DND-41 (cell line): ENCODE data around the gene URB2.

Experiments
- ATAC-seq: fragments of 200-7000 bp; cut with Tn5 transposase; 3 replicates; pipeline ENCODE4 v1.9.1; 2021; ENCODE audit warnings: low read depth; ENCODE audit not compliant: insufficient read depth
- DNase-seq: peaks from one replicate; pipeline ENCODE4 v3.0.0-alpha.2; 2020
- H2AFZ ChIP-seq: 2 replicates; pipeline ENCODE4 v1.6.0; 2012; ENCODE audit warnings: low read depth, low read length
- H3K27ac ChIP-seq: 2 replicates; pipeline ENCODE4 v1.5.1; 2012; ENCODE audit warnings: low read length, inconsistent platforms
- H3K27me3 ChIP-seq: fragments of 200-600 bp; sonication (generic); 2 replicates; pipeline ENCODE4 v1.6.0; 2012; ENCODE audit warnings: low read length, mild to moderate bottlenecking, inconsistent platforms; ENCODE audit not compliant: insufficient read depth, poor library complexity
- H3K36me3 ChIP-seq: 2 replicates; pipeline ENCODE4 v1.5.1; 2012; ENCODE audit warnings: low read length, inconsistent platforms; ENCODE audit not compliant: insufficient read depth
- H3K4me1 ChIP-seq: 2 replicates; pipeline ENCODE4 v1.5.1; 2012; ENCODE audit warnings: mild to moderate bottlenecking, low read length; ENCODE audit not compliant: insufficient read depth
- H3K4me2 ChIP-seq: 2 replicates; pipeline ENCODE4 v1.6.0; 2012; ENCODE audit warnings: mild to moderate bottlenecking, moderate library complexity, low read length, inconsistent platforms; ENCODE audit not compliant: insufficient read depth
- H3K4me3 ChIP-seq, 2 experiments: fragments of 200-600 bp in 1 of 2; shearing (Covaris generic) in 1 of 2; 2 replicates each; pipeline ENCODE4 v1.5.1; 2012 to 2016; ENCODE audit warnings: inconsistent platforms in 2 of 2, low read length in 2 of 2, mild to moderate bottlenecking in 2 of 2, low read depth in 1 of 2, moderate library complexity in 1 of 2
- H3K79me2 ChIP-seq: 2 replicates; pipeline ENCODE4 v1.6.0; 2012; ENCODE audit warnings: low read length, inconsistent platforms; ENCODE audit not compliant: insufficient read depth
- H3K9ac ChIP-seq: 2 replicates; pipeline ENCODE4 v1.6.0; 2012; ENCODE audit warnings: low read depth, mild to moderate bottlenecking, inconsistent platforms, low read length, moderate library complexity
- H3K9me3 ChIP-seq: 2 replicates; pipeline ENCODE4 v1.5.1; 2012; ENCODE audit warnings: low read length, moderate library complexity, mild to moderate bottlenecking, inconsistent platforms; ENCODE audit not compliant: insufficient read depth, severe bottlenecking
- H4K20me1 ChIP-seq: 2 replicates; pipeline ENCODE4 v1.6.0; 2012; ENCODE audit warnings: low read length; ENCODE audit not compliant: insufficient read depth
- EZH2 ChIP-seq: IDR thresholded peaks from 3 replicates; pipeline ENCODE4 v1.6.1; 2012; ENCODE audit warnings: borderline replicate concordance, low read depth, mild to moderate bottlenecking, moderate library complexity, low read length, inconsistent platforms; ENCODE audit not compliant: severe bottlenecking
- TF ChIP-seq, protein P1 (sequence below): IDR thresholded peaks from 2 replicates; pipeline ENCODE4 v1.5.1; 2012; ENCODE audit warnings: borderline replicate concordance, low read length, moderate library complexity, mild to moderate bottlenecking; ENCODE audit not compliant: poor library complexity, severe bottlenecking; ENCODE audit errors: extremely low read depth

URB2 gene

GRCh38 chr1:229607370-229607769 is 18.7 kb upstream of the URB2 start:
- H3K79me2 ChIP-seq: no peaks in the 10 kb centered on the region
- H3K4me1 ChIP-seq: no peaks in the 10 kb centered on the region
- no peak overlapping the region for H3K9ac ChIP-seq
- DNase-seq (no peak), ATAC-seq (no peak)
- H3K4me2 ChIP-seq: no peak overlapping the region
- peaks cover 8% of the 10 kb centered on the region; the same call in 1 of the 2 replicates for H4K20me1 ChIP-seq
- no peak overlapping the region for H3K27ac ChIP-seq
- TF ChIP-seq, protein P1, sequence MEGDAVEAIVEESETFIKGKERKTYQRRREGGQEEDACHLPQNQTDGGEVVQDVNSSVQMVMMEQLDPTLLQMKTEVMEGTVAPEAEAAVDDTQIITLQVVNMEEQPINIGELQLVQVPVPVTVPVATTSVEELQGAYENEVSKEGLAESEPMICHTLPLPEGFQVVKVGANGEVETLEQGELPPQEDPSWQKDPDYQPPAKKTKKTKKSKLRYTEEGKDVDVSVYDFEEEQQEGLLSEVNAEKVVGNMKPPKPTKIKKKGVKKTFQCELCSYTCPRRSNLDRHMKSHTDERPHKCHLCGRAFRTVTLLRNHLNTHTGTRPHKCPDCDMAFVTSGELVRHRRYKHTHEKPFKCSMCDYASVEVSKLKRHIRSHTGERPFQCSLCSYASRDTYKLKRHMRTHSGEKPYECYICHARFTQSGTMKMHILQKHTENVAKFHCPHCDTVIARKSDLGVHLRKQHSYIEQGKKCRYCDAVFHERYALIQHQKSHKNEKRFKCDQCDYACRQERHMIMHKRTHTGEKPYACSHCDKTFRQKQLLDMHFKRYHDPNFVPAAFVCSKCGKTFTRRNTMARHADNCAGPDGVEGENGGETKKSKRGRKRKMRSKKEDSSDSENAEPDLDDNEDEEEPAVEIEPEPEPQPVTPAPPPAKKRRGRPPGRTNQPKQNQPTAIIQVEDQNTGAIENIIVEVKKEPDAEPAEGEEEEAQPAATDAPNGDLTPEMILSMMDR: no peak
- no peak for TF ChIP-seq EZH2
- H3K27me3 ChIP-seq: no peaks in the 10 kb centered on the region
- H3K4me3 ChIP-seq: no peak overlapping the region
- no peak overlapping the region for H2AFZ ChIP-seq
- H3K36me3 ChIP-seq: peaks cover 91% of the 10 kb centered on the region
- no peaks in the 10 kb centered on the region for H3K9me3 ChIP-seq

- Histone ChIP-seq H2AFZ (no peak overlapping the region), H3K79me2 (peaks cover 7% of the 10 kb centered on the region; the same call in 1 of the 2 replicates), H3K4me1 (no peaks in the 10 kb centered on the region), H3K27me3 (no peaks in the 10 kb centered on the region), H3K4me3 (no peak overlapping the region), H3K36me3 (peaks cover 91% of the 10 kb centered on the region), H3K9ac (no peak overlapping the region), H3K4me2 (no peak overlapping the region), H3K9me3 (no peaks in the 10 kb centered on the region), H4K20me1 (peaks cover 8% of the 10 kb centered on the region; the same call in 1 of the 2 replicates), H3K27ac (no peak overlapping the region)
- TF ChIP-seq, protein P1: no peak
- no peak for TF ChIP-seq EZH2
- DNase-seq (no peak), ATAC-seq (no peak)
Measured at GRCh38 chr1:229608590-229608989, 17.5 kb upstream of the URB2 start.

- no peaks in the 10 kb centered on the region for H3K9me3 ChIP-seq
- H3K36me3 ChIP-seq: peaks cover 61% of the 10 kb centered on the region
- no peak for ATAC-seq
- no peak overlapping the region for H3K27ac ChIP-seq
- H4K20me1 ChIP-seq: peaks cover 27% of the 10 kb centered on the region; the same call in 1 of the 2 replicates
- H3K9ac ChIP-seq: no peak overlapping the region
- H3K4me2 ChIP-seq: no peak overlapping the region
- no peak for TF ChIP-seq EZH2
- TF ChIP-seq, protein P1: no peak
- no peak overlapping the region for H3K4me3 ChIP-seq
- no peak overlapping the region for H2AFZ ChIP-seq
- no peak for DNase-seq
- H3K4me1 ChIP-seq: no peaks in the 10 kb centered on the region
- peaks cover 57% of the 10 kb centered on the region for H3K79me2 ChIP-seq
- H3K27me3 ChIP-seq: no peaks in the 10 kb centered on the region
Measured at GRCh38 chr1:229613938-229614337, 12.1 kb upstream of the URB2 start.

- Histone ChIP-seq H3K27ac (no peak overlapping the region), H3K4me3 (no peak overlapping the region), H3K4me1 (peaks cover 5% of the 10 kb centered on the region; the same call in 1 of the 2 replicates), H4K20me1 (peaks cover 33% of the 10 kb centered on the region; the same call in 1 of the 2 replicates), H3K27me3 (no peaks in the 10 kb centered on the region), H3K36me3 (peaks cover 54% of the 10 kb centered on the region), H3K79me2 (peaks cover 65% of the 10 kb centered on the region), H3K9me3 (no peaks in the 10 kb centered on the region), H3K4me2 (no peak overlapping the region), H2AFZ (no peak overlapping the region), H3K9ac (no peak overlapping the region)
- DNase-seq (no peak), ATAC-seq (no peak)
- no peak for TF ChIP-seq EZH2
- TF ChIP-seq, protein P1: no peak
Measured at GRCh38 chr1:229614701-229615100, 11.3 kb upstream of the URB2 start.
